Chondrocyte (in vitro differentiated cells): ENCODE measurements around the gene LTO1. TPM values are rescaled to one million over a fixed set of nuclear protein-coding genes. Genes with fewer than 3 reads are reported as not detected.

Source experiments
- DNase-seq: peaks from one replicate; pipeline ENCODE4 v3.0.0; 2021; ENCODE audit warnings: mixed read lengths, low spot score
- H3K27ac Mint-ChIP-seq: one replicate; pipeline ENCODE4 v1.8.0; 2021; ENCODE audit warnings: mild to moderate bottlenecking, moderate library complexity, mixed read lengths; ENCODE audit not compliant: unreplicated experiment
- H3K27me3 Mint-ChIP-seq: 2 replicates; pipeline ENCODE4 v1.8.0; 2021; ENCODE audit warnings: low read depth, mixed read lengths
- H3K36me3 Mint-ChIP-seq: 2 replicates; pipeline ENCODE4 v1.8.0; 2021; ENCODE audit warnings: low read depth, mixed read lengths
- H3K4me1 Mint-ChIP-seq: 2 replicates; pipeline ENCODE4 v1.8.0; 2021; ENCODE audit warnings: low read depth, mild to moderate bottlenecking, mixed read lengths
- H3K4me3 Mint-ChIP-seq: one replicate; pipeline ENCODE4 v1.8.0; 2021; ENCODE audit warnings: mild to moderate bottlenecking, moderate library complexity, mixed read lengths; ENCODE audit not compliant: unreplicated experiment
- H3K9me3 Mint-ChIP-seq: 2 replicates; pipeline ENCODE4 v1.8.0; 2021; ENCODE audit warnings: low read depth, mixed read lengths
- total RNA-seq: library from RNA; stranded (reverse); gene quantifications from 3 replicates; pipeline ENCODE4 v1.2.1, GENCODE V29; 2021
- TF ChIP-seq, protein P1 (sequence below): fragments of 200-600 bp; sonication (generic); IDR thresholded peaks from 2 replicates; pipeline ENCODE4 v1.5.0; 2021; ENCODE audit warnings: antibody characterized with exemption, mild to moderate bottlenecking, moderate library complexity

LTO1 gene
- total RNA-seq, 1 donor from 2014 or later: 16.2 TPM

- Mint-ChIP-seq H3K4me3 (no peak overlapping the region), H3K36me3 (peaks cover 14% of the 10 kb centered on the region), H3K4me1 (peaks cover 2% of the 10 kb centered on the region), H3K27me3 (no peaks in the 10 kb centered on the region), H3K9me3 (no peaks in the 10 kb centered on the region), H3K27ac (no peak overlapping the region)
- DNase-seq: peak; percentile 55
- TF ChIP-seq, protein P1, sequence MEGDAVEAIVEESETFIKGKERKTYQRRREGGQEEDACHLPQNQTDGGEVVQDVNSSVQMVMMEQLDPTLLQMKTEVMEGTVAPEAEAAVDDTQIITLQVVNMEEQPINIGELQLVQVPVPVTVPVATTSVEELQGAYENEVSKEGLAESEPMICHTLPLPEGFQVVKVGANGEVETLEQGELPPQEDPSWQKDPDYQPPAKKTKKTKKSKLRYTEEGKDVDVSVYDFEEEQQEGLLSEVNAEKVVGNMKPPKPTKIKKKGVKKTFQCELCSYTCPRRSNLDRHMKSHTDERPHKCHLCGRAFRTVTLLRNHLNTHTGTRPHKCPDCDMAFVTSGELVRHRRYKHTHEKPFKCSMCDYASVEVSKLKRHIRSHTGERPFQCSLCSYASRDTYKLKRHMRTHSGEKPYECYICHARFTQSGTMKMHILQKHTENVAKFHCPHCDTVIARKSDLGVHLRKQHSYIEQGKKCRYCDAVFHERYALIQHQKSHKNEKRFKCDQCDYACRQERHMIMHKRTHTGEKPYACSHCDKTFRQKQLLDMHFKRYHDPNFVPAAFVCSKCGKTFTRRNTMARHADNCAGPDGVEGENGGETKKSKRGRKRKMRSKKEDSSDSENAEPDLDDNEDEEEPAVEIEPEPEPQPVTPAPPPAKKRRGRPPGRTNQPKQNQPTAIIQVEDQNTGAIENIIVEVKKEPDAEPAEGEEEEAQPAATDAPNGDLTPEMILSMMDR: no peak
Observed at GRCh38 chr11:69653406-69653960, 21.7 kb downstream of the LTO1 start.

GRCh38 chr11:69652999-69653398 is 22.2 kb downstream of the LTO1 start:
- Mint-ChIP-seq H3K27me3 (no peaks in the 10 kb centered on the region), H3K9me3 (no peaks in the 10 kb centered on the region), H3K4me3 (no peak overlapping the region), H3K36me3 (peaks cover 14% of the 10 kb centered on the region), H3K4me1 (peaks cover 2% of the 10 kb centered on the region), H3K27ac (no peak overlapping the region)
- peak; percentile 29 for DNase-seq
- TF ChIP-seq, protein P1: no peak

DNA sequence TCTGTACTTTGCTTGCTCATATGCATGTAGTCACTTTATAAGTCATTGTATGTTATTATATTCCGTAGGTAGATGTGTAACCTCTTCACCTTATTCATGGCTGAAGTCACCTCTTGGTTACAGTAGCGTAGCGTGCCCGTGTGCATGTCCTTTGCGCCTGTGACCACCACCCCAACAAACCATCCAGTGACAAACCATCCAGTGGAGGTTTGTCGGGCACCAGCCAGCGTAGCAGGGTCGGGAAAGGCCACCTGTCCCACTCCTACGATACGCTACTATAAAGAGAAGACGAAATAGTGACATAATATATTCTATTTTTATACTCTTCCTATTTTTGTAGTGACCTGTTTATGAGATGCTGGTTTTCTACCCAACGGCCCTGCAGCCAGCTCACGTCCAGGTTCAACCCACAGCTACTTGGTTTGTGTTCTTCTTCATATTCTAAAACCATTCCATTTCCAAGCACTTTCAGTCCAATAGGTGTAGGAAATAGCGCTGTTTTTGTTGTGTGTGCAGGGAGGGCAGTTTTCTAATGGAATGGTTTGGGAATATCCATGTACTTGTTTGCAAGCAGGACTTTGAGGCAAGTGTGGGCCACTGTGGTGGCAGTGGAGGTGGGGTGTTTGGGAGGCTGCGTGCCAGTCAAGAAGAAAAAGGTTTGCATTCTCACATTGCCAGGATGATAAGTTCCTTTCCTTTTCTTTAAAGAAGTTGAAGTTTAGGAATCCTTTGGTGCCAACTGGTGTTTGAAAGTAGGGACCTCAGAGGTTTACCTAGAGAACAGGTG is 23.1 kb downstream of the LTO1 start:
- Mint-ChIP-seq H3K9me3 (no peaks in the 10 kb centered on the region), H3K4me3 (no peak overlapping the region), H3K27me3 (no peaks in the 10 kb centered on the region), H3K27ac (no peak overlapping the region), H3K36me3 (peaks cover 14% of the 10 kb centered on the region), H3K4me1 (peaks cover 2% of the 10 kb centered on the region)
- TF ChIP-seq, protein P1: no peak
- DNase-seq: peak; percentile 41

- Mint-ChIP-seq H3K27ac (no peak overlapping the region), H3K4me1 (peaks cover 2% of the 10 kb centered on the region), H3K27me3 (no peaks in the 10 kb centered on the region), H3K9me3 (no peaks in the 10 kb centered on the region), H3K4me3 (no peak overlapping the region), H3K36me3 (peaks cover 14% of the 10 kb centered on the region)
- TF ChIP-seq, protein P1: no peak
- peak; percentile 88 for DNase-seq
Observed at GRCh38 chr11:69650832-69651344, 24.3 kb downstream of the LTO1 start.

GRCh38 chr11:69650081-69650831 is 24.9 kb downstream of the LTO1 start:
- no peaks in the 10 kb centered on the region for H3K9me3 Mint-ChIP-seq
- H3K4me3 Mint-ChIP-seq: no peak overlapping the region
- H3K27me3 Mint-ChIP-seq: no peaks in the 10 kb centered on the region
- TF ChIP-seq, protein P1: no peak
- H3K4me1 Mint-ChIP-seq: peaks cover 2% of the 10 kb centered on the region
- no peak overlapping the region for H3K27ac Mint-ChIP-seq
- DNase-seq: peak; percentile 89
- H3K36me3 Mint-ChIP-seq: peaks cover 14% of the 10 kb centered on the region
